Spleen (tissue), 11 donors: ENCODE measurements around the gene AP2S1. TPM values are rescaled to one million over a fixed set of nuclear protein-coding genes. Genes with fewer than 3 reads are reported as not detected.
"Not testable (repeated sequence)": the region's sequence is repeated elsewhere in the genome, so short reads cannot be mapped to it uniquely, and the experiment has no call there.

Experiments
- DNase-seq: peaks from one replicate; pipeline ENCODE4 v3.0.0-alpha.2; 2020
- H3K27ac ChIP-seq, 8 donors: fragments of 200-600 bp; sonication (generic) in 7 of 8; 1 replicate in 4 of 8; 2 replicates in 4 of 8; pipeline versions ENCODE4 v1.5.0 to v1.8.0; 2016 to 2021; ENCODE audit warnings: inconsistent platforms in 4 of 8, mild to moderate bottlenecking in 4 of 8, moderate library complexity in 1 of 8
- H3K27me3 ChIP-seq, 7 donors: fragments of 200-600 bp; sonication (generic) in 6 of 7; replicated peaks in 1 of 7; 1 replicate in 4 of 7; 2 replicates in 3 of 7; pipeline versions ENCODE4 v1.5.0 to v1.8.0; 2016 to 2021; ENCODE audit warnings: inconsistent platforms in 3 of 7, mild to moderate bottlenecking in 1 of 7
- H3K36me3 ChIP-seq, 6 donors: fragments of 200-600 bp; sonication (generic) in 5 of 6; 1 replicate in 4 of 6; 2 replicates in 2 of 6; pipeline versions ENCODE4 v1.5.0 to v1.8.0; 2016 to 2021; ENCODE audit warnings: inconsistent platforms in 2 of 6
- H3K4me1 ChIP-seq, 6 donors: fragments of 200-600 bp; sonication (generic) in 5 of 6; 1 replicate in 3 of 6; 2 replicates in 3 of 6; pipeline versions ENCODE4 v1.5.0 to v1.8.0; 2016 to 2021; ENCODE audit warnings: inconsistent platforms in 3 of 6
- H3K4me3 ChIP-seq, 8 donors: fragments of 200-600 bp; sonication (generic) in 7 of 8; 1 replicate in 4 of 8; 2 replicates in 4 of 8; pipeline versions ENCODE4 v1.5.0 to v1.8.0; 2016 to 2021; ENCODE audit warnings: inconsistent platforms in 4 of 8, mild to moderate bottlenecking in 4 of 8, moderate library complexity in 2 of 8
- H3K9me3 ChIP-seq, 8 donors: fragments of 200-600 bp; sonication (generic) in 7 of 8; 1 replicate in 4 of 8; 2 replicates in 4 of 8; pipeline versions ENCODE4 v1.5.0 to v1.8.0; 2016 to 2021; ENCODE audit warnings: inconsistent platforms in 4 of 8
- CTCF ChIP-seq, 11 experiments: fragments of 200-600 bp in 7 of 11; fragments of 450-650 bp in 4 of 11; sonication (generic) in 4 of 11; IDR thresholded peaks in 8 of 11; conservative IDR thresholded peaks in 3 of 11; 1 replicate in 7 of 11; 2 replicates in 4 of 11; pipeline versions ENCODE4 v1.4.0 to v1.8.0; 2016 to 2021; ENCODE audit warnings: antibody characterized with exemption in 11 of 11, inconsistent platforms in 4 of 11, mild to moderate bottlenecking in 1 of 11
- POLR2A ChIP-seq, 3 donors: fragments of 450-650 bp; IDR thresholded peaks; one replicate each; pipeline ENCODE4 v1.5.1; 2017; ENCODE audit warnings: antibody characterized with exemption in 3 of 3, mild to moderate bottlenecking in 1 of 3
- POLR2AphosphoS5 ChIP-seq, 3 donors: sonication (generic); formaldehyde crosslinking; IDR thresholded peaks; one replicate each; pipeline ENCODE4 v1.5.1; 2017; ENCODE audit warnings: antibody characterized with exemption in 3 of 3
- WGBS, 5 donors: extraction: QIAGEN DNeasy Blood & Tissue Kit in 3 of 5; methylation state at CpG; one replicate each; pipeline versions ENCODE4 v1.1.5 to v1.1.7; 2013 to 2018; 5-methylcytosine and 5-hydroxymethylcytosine counted together
- intact Hi-C: fragments of 100-400 bp; cut with DNase I; formaldehyde crosslinking; loops from one replicate; pipeline ENCODE4 v1.15.0; 2023; ENCODE audit warnings: low total_unique reads
- polyA plus RNA-seq, 3 donors: library from polyadenylated mRNA; stranded (reverse); fragments of 200-250 nt; gene quantifications; one replicate each; pipeline ENCODE4 v1.2.1, GENCODE V29; 2013
- total RNA-seq, 7 donors: library from RNA; depleted of rRNA in 3 of 7; stranded (reverse); fragments of >200 nt in 3 of 7; fragmentation: NEBNext Ultra II Directional in 4 of 7; extraction: Animal tissue kit (Norgen Biotek cat#: 25700) in 4 of 7; gene quantifications; one replicate each; pipeline versions ENCODE4 v1.1.0 to v1.2.1, GENCODE V29; 2016 to 2021
- donor health status: healthy with polysubstance abuse.
- donor health status: DM: no; HTN: no; CAD: no; lungs with moderate emphysema.
- donor health status: DM: no; HTN: no; CAD: no.
- donor health status: Bipolar disorder and iron deficiency.
- donor health status: healthy.
- donor health status: DM: no; HTN: no; CAD: no.
- donor health status: DM: yes; HTN: yes; CAD: no.

AP2S1 gene
- total and polyA plus RNA-seq, 10 donors = 58.0 to 145 (median 110) TPM

GRCh38 chr19:46875234-46875633 is 24.6 kb upstream of the AP2S1 start:
- 78 to 93% (median 80%) methylated on average over 4 of the region's 4 CpGs for WGBS, 5 donors
- Histone ChIP-seq H3K4me3 (no peak overlapping the region), H3K4me1 (peaks cover 0 to 20% (median 0%) of the 10 kb centered on the region in 6 donors), H3K36me3 (peaks cover 0 to 21% (median 0%) of the 10 kb centered on the region in 6 donors), H3K27ac (no peak overlapping the region), H3K27me3 (no peaks in the 10 kb centered on the region), H3K9me3 (no peaks in the 10 kb centered on the region)
- TF ChIP-seq POLR2AphosphoS5 (IDR thresholded peaks at IDR 0.05) (no peak), POLR2A (IDR thresholded peaks at IDR 0.05) (no peak), CTCF (IDR thresholded peaks at IDR 0.05 in 8 of 11, conservative IDR thresholded peaks at IDR 0.05 in 3 of 11) (no peak)
- DNase-seq = no peak
- intact Hi-C loops = no loop called here

GRCh38 chr19:46872967-46873366 is 22.3 kb upstream of the AP2S1 start:
- intact Hi-C loops = no loop called here
- WGBS, 5 donors = 76 to 93% (median 81%) methylated on average over 4 of the region's 4 CpGs

GRCh38 chr19:46871173-46871572 is 20.5 kb upstream of the AP2S1 start:
- WGBS, 5 donors = 91 to 97% (median 96%) methylated on average over 5 of the region's 5 CpGs
- H3K9me3 ChIP-seq, H3K4me3 ChIP-seq, DNase-seq, intact Hi-C loops, H3K27ac ChIP-seq, H3K27me3 ChIP-seq: not testable (repeated sequence)
- Histone ChIP-seq H3K4me1 (peaks cover 5 to 55% (median 19%) of the 10 kb centered on the region in 6 donors), H3K36me3 (peaks cover 0 to 15% (median 0%) of the 10 kb centered on the region in 6 donors)

More at GRCh38 chr19:46872967-46873366, 22.3 kb upstream of the AP2S1 start:
- no peak for DNase-seq
- no peaks in the 10 kb centered on the region for H3K9me3 ChIP-seq
- peaks cover 0 to 37% (median 4%) of the 10 kb centered on the region in 6 donors for H3K4me1 ChIP-seq
- H3K27me3 ChIP-seq = no peaks in the 10 kb centered on the region
- TF ChIP-seq CTCF (IDR thresholded peaks at IDR 0.05 in 8 of 11, conservative IDR thresholded peaks at IDR 0.05 in 3 of 11) (no peak), POLR2AphosphoS5 (IDR thresholded peaks at IDR 0.05) (no peak), POLR2A (IDR thresholded peaks at IDR 0.05) (no peak)
- H3K4me3 ChIP-seq = no peak overlapping the region
- H3K27ac ChIP-seq = no peak overlapping the region
- H3K36me3 ChIP-seq = peaks cover 0 to 15% (median 0%) of the 10 kb centered on the region in 6 donors

GRCh38 chr19:46868025-46868802 is 17.6 kb upstream of the AP2S1 start:
- DNase-seq = no peak
- Histone ChIP-seq H3K27me3 (no peaks in the 10 kb centered on the region), H3K9me3 (no peaks in the 10 kb centered on the region), H3K4me1 (peaks cover 13 to 79% (median 40%) of the 10 kb centered on the region in 6 donors), H3K27ac (no peak overlapping the region), H3K4me3 (no peak overlapping the region), H3K36me3 (peaks cover 0 to 12% (median 0%) of the 10 kb centered on the region in 6 donors)
- intact Hi-C loops = no loop called here
- WGBS, 5 donors = 92 to 98% (median 96%) methylated on average over 4 of the region's 4 CpGs
- TF ChIP-seq POLR2AphosphoS5 (IDR thresholded peaks at IDR 0.05) (no peak), CTCF (IDR thresholded peaks at IDR 0.05 in 8 of 11, conservative IDR thresholded peaks at IDR 0.05 in 3 of 11) (no peak), POLR2A (IDR thresholded peaks at IDR 0.05) (no peak)
